HL-60 (cell line): Measurements from ENCODE around the gene RGS8.

ENCODE experiments used
- GABPA ChIP-seq: IDR thresholded peaks from 2 replicates; pipeline ENCODE4 v1.6.1; 2012; ENCODE audit warnings: low read depth
- TF ChIP-seq, protein P1 (sequence below): IDR thresholded peaks from one replicate; pipeline ENCODE4 v1.5.1; 2011; ENCODE audit warnings: low read length, control low read depth, inconsistent platforms; ENCODE audit not compliant: insufficient read depth
- TF ChIP-seq, protein P2 (sequence below): IDR thresholded peaks from 2 replicates; pipeline ENCODE4 v1.6.1; 2012; ENCODE audit warnings: low read depth; ENCODE audit not compliant: insufficient replicate concordance

DNA sequence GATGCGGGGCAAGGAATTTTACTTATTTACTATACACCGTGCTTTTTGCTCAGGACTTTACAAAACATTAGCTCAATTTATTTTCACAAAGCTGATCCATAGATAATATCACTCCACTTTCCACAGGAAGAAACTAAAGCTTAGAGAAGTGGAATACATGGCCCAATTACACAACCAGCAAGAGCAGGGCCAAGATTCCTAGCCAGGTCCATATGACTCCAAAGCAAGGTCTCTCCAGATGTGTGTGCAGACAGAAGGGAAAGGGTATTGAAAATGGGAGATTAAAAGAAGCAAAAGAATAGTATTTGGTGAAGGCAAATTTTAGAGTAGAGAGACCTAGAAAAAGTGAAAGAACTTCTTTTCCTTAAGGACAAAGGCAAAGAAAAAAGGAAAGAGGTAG, 30.4 kb downstream of the RGS8 start:
- TF ChIP-seq, protein P1, sequence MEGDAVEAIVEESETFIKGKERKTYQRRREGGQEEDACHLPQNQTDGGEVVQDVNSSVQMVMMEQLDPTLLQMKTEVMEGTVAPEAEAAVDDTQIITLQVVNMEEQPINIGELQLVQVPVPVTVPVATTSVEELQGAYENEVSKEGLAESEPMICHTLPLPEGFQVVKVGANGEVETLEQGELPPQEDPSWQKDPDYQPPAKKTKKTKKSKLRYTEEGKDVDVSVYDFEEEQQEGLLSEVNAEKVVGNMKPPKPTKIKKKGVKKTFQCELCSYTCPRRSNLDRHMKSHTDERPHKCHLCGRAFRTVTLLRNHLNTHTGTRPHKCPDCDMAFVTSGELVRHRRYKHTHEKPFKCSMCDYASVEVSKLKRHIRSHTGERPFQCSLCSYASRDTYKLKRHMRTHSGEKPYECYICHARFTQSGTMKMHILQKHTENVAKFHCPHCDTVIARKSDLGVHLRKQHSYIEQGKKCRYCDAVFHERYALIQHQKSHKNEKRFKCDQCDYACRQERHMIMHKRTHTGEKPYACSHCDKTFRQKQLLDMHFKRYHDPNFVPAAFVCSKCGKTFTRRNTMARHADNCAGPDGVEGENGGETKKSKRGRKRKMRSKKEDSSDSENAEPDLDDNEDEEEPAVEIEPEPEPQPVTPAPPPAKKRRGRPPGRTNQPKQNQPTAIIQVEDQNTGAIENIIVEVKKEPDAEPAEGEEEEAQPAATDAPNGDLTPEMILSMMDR, result no peak
- no peak for TF ChIP-seq GABPA
- TF ChIP-seq, protein P2, sequence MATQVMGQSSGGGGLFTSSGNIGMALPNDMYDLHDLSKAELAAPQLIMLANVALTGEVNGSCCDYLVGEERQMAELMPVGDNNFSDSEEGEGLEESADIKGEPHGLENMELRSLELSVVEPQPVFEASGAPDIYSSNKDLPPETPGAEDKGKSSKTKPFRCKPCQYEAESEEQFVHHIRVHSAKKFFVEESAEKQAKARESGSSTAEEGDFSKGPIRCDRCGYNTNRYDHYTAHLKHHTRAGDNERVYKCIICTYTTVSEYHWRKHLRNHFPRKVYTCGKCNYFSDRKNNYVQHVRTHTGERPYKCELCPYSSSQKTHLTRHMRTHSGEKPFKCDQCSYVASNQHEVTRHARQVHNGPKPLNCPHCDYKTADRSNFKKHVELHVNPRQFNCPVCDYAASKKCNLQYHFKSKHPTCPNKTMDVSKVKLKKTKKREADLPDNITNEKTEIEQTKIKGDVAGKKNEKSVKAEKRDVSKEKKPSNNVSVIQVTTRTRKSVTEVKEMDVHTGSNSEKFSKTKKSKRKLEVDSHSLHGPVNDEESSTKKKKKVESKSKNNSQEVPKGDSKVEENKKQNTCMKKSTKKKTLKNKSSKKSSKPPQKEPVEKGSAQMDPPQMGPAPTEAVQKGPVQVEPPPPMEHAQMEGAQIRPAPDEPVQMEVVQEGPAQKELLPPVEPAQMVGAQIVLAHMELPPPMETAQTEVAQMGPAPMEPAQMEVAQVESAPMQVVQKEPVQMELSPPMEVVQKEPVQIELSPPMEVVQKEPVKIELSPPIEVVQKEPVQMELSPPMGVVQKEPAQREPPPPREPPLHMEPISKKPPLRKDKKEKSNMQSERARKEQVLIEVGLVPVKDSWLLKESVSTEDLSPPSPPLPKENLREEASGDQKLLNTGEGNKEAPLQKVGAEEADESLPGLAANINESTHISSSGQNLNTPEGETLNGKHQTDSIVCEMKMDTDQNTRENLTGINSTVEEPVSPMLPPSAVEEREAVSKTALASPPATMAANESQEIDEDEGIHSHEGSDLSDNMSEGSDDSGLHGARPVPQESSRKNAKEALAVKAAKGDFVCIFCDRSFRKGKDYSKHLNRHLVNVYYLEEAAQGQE, result no peak
